NCI-H1092 treated with DMSO at 0.1 percent for 48 hours (cell line): ENCODE data around the gene TMEM205.
A peak's percentile ranks its signal among the peaks of the same experiment; 100 is the strongest.
"Not testable (repeated sequence)": the region's sequence is repeated elsewhere in the genome, so short reads cannot be mapped to it uniquely, and the experiment has no call there.

Experiments used
- DNase-seq: peaks from one replicate; lab custom pipeline; 2025; lab: John Stamatoyannopoulos, UW

TMEM205 gene

DNA sequence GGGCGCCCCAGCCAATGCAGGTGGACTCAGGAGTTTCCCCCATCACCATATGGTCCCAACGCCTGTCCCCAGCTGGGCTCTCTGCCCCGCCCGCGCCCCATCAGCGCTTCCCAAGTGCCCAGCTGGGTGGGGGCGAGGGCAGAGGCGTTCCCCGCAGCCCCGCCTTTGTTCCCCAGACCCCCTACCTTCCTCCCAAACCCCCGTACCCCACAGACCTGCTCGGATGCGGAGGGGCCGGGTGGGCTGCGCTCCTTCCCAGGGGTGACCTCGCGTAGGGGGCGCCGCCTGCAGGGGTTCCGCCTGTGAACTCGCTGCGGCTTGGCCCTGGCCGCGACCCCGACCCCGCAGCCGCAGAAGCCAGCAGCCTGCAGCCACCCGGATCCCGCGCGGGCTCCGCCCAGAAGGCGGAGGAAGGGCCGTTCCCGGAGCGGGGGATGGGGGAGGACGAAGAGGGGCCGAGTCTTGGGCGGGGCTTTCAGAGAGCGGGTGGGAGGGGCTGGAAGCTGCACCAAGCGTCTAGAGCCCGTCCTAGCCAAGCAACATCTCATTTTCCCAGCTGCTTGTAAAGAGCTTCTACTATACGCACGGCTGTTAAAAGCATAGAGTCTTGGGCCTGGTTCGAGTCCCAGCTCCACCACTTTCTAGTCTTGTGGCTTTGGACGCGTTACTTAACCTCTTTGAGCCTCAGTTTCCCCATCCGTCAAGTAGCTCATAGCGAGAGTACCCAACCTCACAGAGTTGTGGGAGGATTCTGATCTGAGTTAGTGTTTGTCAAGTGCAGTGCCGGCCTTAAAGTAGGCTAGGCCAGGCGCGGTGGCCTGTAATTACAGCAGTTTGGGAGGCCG, 6.6 kb downstream of the TMEM205 start, which contains the start of gene RAB3D:
TSS of gene RAB3D (minus strand) at position 404 of the 845 bp plus-strand sequence. CDS start 2,258 bp downstream, outside the sequence.
- DNase-seq, result peak; percentile 88

DNA sequence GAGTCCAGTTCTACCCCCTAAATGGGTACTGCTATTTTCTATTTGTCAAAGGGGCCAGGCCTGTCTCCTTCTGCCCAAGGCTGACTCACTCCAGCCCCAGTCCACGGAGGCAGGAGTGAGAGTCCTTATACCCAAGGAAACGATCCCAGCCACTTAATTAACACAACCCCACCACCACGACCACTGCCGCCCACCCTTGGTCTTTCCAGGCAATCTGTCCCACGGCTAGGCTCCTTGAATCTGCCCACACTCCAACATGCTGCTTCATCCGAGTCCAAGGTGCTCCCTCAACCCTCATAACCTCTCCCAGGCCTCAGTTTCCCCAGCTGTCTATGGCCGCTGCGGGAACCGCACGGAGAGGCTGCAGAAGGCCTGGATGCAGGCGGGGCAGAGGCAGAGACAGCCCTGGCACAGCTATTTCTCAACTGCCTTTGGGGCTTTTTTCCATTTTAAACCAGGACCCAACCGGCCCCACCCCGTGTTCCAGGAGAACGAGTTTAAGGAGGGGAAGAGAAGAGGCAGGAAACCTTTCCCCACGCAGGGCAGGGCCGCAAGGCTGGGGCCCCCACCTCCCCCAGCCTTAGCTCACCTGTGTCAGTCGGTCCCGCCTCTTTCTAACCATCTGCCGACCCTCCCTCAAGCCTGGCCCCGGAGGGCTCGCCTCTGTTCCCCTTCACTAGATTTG, 7.4 kb downstream of the TMEM205 start:
- DNase-seq, result no peak

DNA sequence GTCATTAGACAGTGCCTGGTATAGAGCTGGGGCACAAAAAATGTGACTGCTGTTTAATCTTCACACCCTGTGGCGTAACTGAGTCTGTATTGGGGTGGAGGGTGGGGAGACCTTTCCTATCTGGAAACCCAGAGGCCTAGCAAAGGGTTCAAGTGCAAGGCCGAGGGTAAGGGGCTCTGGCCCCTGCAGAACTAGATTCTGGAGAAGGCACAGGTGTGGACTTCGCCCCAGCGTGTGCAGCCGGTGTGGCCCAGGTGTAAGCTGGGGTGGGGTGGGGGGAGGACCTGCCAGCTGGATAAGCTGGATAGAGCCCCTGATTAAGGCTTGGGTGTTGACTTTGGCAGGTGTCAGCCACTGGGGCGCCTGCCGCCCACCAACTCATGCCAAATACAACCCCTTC, 7.9 kb downstream of the TMEM205 start:
- DNase-seq, result no peak

DNA sequence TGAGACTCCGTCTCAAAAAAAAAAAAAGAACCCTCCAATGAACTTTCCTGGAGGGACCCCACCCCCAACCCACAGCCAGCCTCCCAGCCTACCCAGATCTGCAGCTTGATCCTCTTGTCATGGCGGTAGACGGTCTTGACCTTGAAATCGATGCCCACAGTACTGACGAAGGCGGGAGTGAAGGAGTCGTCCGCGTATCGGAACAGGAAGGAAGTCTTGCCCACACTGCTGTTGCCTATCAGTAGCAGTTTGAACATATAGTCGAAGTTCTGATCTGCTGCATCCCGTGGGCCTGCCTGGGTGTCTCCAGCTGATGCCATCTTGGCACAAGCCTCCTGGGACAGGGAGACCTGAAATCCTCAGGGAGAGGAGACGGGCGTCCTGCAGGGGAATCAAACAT, 9.0 kb downstream of the TMEM205 start:
- no peak for DNase-seq

DNA sequence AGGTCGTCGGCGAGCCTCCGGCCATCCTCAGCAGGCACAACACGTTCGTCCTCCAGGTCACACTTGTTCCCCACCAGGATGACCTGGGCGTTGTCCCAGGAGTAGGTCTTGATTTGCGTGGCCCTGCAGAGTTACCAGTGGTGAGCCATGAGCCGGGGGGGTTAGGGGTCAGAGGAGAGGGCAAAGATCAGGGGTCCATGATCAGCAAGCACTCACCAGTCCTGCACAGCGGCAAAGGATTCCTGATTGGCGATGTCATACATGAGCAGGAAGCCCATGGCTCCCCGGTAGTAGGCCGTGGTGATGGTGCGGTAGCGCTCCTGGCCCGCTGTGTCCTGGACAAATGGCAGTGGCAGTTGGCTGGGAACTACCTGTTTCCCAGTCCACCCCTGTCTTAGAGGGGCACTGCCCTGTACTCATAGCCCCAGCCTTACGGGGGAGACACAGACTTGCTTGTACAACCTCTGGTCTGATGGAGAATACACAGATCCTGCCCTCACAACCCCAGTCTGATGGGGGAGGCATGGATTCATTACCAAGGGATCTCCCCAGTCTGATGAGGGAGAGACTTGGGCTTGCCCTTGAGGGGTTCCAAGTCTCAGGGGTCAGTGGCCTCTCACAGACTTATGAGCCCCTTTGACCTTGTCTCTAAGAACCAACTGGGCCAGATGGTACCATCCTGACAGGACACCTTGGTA, 10.5 kb downstream of the TMEM205 start:
- DNase-seq, result no peak

DNA sequence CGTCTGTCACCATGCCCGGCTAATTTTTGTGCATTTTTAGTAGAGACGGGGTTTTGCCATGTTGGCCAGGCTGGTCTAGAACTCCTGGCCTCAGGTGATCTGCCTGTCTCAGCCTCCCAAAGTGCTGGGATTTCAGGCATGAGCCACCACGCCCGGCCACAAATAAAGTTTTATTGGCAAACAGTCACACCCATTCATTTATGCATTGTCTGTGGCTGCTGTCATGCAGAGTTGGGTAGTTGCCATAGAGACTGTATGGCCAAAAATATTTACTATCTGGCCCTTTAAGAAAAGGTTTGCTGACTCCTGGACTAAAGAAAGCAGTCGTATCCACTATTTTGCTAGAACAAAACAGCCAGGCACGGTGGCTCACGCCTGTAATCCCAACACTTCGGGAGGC, 12.2 kb downstream of the TMEM205 start:
- not testable (repeated sequence) for DNase-seq

DNA sequence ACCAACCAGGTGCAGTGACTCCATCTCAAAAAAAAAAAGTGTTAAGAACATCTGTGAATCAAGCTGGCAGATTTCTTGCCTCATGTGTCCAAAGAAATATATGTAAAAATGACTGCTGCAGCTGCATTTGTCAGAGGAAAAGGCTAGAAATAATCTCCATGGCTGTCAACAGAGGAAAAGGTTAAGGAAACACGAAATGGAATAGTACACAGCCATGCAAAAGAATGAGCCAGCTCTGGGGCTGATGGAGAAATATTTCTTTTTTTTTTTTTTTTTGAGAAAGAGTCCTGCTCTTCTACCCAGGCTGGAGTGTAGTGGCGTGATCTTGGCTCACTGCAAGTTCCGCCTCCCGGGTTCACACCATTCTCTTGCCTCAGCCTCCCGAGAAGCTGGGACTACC, 13.2 kb downstream of the TMEM205 start:
- no peak for DNase-seq

DNA sequence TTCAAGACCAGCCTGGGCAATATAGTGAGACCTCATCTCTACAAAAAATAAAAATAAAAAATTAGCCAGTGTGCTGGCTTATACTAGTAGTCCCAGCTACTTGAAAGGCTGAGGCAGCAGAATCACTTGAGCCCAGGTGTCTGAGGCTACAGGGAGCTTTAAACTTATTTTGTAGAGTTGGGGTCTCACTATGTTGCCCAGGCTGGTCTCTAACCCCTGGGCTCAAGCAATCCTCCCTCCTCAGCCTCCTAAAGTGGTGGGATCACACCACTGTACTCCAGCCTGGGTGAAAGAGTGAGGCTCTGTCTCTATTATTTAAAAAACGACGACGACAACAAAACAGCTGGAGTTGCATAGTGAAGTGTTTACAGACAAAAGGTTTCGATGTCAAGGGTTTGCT, 14.6 kb downstream of the TMEM205 start:
- no peak for DNase-seq

DNA sequence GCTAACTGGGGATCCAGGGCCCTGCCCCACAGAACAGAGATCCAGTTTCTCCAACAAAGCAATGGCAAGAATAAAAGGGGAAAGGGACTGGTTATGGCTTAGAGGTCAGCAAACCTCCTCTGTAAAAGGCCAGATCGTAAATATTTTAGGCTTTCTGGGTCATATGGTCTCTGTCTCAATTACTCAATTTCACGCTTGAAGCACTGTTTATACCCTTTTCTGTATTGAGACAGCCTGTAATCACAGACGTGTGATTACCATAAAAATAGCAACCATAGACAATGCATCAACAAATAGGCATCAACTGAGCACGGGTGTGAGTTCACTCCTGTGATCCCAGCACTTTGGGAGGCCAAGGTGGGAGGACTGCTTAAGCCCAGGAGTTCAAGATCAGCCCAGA, 15.9 kb downstream of the TMEM205 start:
- no peak for DNase-seq

DNA sequence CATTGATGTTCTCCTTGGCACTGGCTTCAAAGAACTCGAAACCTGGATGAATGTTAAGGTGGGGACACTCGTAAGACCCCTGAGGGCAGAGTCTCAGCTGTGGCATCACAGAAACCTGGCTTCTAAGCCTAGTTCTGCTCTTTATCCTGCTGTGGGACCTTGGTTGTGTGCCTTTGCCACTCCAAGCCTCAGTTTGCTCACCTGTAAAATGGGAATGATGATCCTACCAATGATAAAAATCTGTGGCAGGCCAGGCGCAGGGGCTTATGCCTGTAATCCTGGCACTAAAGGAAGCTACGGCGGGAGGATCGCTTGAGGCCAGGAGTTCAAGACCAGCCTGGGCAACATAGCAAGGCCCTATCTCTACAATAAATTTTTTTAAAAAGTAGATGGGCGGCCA, 20.5 kb downstream of the TMEM205 start:
- DNase-seq, result no peak

DNA sequence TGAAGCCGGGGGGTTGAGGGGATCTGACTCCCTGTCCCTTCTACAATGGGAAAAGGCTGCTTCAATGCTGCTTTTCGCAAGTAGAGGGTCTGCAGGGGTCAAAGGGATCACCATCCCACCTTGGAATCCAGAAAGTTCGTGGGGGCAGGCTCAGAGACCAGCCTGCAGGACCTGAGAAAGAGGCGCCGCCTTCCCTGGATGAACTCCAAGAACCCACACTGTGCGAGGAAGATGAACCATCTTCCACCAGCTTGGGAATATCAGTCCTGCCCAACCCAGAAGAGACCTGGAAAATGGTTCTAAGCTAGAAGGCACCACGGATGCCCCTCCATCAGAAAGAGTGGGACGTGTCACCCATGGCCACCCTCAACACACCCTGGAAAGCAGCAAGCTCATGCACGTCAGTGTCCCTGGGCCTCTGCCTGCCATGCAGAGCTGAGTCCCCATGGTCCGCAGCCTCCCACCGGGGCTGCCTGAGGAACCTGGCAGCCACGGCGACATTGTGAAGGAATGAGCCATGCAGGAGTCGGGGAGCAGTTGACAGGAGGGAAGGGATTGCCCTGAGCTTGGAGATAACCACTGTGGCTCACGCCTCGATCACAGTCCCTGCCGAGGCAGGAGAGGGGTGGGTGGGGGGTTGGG, 21.2 kb downstream of the TMEM205 start:
- DNase-seq, result no peak

DNA sequence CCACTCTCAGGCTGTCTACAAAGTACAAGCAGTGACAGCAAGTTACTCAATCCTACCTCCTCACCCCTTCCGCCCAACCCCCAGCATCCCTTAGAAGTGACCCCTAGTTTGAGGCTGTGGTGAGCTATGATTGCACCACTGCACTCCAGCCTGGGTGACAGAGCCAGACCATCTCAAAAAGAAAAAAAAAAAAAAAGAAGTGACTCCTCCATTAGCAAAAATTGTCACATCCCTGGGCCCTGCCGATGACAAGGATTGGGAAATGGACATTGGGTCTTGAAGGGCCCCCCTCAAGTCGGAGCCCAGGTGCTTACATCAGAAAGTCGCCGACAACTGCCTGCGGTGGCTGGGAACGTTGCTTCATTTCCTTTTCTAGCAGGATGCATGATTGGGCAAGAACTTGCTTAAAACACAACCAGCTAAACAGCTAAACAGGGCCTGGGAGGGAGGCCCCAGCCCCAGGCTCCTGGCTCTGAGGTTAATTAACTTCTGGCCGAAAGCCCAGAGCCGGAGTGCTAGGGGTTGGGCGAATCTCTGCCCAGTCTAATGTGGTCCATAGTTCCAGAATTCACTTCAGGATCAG, 21.9 kb downstream of the TMEM205 start:
- peak; percentile 58 for DNase-seq

DNA sequence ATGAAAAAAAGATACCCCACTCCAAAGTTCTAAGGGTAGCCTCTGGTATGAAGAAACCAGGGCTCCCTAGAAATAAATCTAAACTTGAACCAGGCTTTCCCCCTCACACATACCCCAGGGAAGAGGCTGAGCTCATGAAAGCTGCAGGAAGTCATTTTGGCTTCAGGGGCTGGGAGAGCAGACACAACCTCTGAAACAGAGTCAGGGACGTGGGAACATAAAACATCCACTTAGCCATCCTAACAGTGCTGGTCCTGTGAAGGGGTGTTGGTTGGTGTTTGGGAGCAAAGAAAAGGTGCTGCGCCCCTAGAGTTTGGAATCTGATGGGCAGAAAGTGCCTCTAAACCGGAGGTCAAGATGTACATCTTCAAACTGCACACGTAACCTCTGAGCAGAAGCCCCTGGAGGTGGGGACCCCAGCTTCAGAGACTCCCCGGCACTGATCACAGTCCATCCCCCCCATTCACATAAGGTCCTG, 22.4 kb downstream of the TMEM205 start:
- no peak for DNase-seq

DNA sequence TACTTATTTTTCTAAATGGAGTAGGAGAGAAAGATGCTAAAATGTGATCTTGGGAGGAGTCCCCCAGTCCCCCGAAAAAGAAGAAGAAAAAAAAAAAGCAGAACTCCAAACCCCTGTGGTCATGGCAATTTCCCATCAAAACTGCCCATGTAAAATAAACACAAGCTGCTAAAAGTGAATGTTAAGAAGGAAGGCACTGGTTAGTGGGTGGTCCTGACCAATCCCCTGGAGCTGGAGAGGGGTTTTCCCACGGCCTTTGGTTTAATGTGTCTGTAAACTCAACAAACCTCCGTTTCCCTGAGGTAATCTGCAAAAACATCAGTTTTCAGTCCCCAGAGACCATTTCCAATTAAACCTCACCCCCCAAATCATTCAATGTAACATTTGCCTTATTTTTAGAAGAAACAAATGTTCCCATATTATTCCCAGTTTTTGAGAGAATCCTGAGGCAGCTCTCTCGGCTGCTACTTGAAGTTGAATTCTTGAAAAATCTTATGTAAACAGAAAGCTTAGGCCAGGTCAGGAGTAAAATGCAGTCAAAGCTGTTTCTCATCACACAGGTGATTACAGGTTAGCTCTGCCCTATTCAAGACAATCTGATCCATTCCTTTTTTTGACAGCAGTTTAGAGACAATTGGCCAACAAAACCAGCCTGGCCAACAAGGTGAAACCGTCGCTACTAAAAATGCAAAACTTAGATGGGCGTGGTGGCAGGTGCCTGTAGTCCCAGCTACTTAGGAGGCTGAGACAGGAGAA, 23.6 kb downstream of the TMEM205 start:
- no peak for DNase-seq

DNA sequence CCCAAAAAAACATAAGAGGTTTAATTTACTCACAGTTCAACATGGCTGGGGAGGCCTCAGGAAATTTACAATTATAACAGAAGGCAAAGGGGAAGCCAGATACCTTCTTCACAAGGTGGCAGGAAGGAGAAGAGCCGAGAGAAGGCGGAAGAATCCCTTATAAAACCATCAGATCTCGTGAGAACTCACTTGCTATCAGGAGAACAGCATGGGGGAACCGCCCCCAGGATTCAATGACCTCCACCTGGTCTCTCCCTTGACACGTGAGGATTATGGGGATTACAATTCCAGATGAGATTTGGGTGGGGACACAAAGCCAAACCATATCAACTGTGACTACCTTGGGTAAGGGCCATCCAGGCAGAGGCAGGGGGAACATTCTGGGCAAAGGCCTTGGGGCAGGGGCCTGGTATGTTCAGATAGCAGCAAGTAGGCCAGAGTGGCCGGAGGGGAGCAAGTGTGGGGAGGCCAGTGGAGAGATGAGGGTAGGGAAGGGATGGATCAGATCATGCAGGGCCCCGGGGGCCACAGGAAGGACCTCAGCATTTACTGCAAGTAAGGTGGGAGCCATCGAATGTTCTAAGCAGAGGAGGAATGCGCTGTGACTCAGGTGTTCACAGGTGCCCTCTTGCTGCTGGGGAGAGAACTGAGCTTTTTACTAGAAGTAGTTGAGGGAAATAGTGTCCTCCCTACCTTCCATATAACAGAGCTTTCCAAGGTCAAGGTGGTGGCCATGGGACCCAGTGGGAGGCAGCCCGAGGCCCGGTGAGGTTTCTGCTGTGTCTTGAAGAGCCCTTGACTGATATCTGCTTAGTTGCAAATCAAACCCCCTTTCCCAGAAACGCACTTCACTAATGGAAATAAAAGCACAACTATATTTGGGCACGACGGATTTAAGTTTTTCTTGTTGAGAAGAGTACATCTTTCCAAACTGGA, 24.6 kb downstream of the TMEM205 start:
- DNase-seq, result no peak

DNA sequence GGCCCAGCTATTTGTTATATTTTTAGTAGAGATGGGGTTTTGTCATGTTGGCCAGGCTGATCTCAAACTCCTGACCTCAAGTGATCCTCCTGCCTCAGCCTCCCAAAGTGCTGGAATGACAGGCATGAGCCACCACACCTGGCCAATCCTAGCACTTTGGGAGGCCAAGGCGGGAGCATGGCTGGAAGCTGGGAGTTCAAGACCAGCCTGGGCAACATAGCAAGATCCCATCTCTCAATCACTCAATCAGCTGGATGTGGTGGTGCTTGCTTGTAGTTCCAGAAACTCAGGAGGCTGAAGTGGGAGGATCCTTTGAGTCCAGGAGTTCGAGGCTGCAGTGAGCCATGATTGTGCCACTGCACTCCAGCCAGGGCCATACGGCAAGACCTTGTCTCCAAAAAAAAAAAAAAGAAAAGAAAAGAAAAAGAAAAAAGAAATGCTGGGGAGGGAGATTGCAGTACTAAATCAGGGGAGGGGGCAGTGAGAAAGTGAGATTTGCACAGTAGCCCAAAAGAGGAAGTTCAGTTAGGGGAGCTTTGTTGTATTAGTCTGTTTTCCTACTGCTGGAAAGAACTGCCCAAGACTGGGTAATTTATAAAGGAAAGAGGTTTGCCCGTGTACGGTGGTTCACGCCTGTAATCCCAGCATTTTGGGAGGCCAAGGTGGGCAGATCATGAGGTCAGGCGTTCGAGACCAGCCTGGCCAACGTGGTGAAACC, 25.6 kb downstream of the TMEM205 start:
- not testable (repeated sequence) for DNase-seq

DNA sequence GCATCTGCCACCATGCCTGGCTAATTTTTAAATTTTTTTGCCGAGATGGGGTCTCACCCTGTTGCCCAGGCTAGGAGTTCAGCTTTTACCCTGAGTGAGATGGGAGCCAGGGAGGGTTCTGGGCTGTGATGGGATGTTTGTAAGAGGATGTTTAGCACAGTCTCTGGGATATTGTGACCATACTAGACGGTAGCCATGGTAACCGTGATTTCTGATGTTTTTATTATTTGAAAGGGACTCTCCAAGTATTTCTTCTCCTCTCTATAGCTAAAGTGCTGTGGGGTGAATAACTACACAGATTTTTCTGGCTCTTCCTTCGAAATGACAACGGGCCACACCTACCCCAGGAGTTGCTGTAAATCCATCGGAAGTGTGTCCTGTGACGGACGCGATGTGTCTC, 39.7 kb downstream of the TMEM205 start:
- DNase-seq, result no peak

DNA sequence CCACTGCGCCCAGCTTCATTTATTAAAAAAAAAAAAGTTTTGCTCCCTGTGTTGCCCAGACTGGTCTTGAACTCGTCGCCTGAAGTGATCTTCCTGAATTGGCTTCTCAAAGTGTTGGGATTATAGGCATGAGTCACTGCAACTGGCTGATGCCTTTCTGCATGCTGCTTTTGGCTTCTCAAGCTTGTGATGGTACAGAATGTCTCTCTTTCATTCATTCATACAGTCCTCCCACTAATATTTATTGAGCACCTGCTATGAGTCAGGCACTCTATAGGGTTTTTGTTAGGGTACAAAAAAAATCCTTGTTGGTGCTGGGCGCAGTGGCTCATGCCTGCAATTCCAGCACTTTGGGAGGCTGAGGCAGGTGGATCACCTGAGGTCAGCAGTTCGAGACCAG, 41.1 kb downstream of the TMEM205 start:
- DNase-seq, result no peak

DNA sequence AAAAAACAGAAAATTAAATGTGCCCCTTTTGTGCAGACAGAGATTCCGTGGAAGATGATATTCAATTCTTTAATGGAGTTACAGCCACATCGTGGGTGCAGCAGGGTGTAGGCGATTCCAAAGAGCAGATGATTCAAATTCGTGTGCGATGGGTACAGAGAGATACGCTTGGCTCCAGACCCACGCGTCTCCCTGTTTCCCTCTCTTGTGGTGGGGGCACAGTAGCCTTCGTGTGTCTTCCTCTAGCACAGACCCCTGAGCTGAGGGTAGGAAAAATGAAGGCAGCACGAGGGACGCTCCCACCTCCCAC, 45.3 kb downstream of the TMEM205 start:
- no peak for DNase-seq
